Liver (tissue), 9 donors: Measurements from ENCODE around the gene SLC38A11. TPM values are rescaled to one million over a fixed set of nuclear protein-coding genes. Genes with fewer than 3 reads are reported as not detected.

Source experiments
- DNase-seq: peaks from one replicate; pipeline ENCODE4 v3.0.0-alpha.2; 2017; ENCODE audit warnings: low spot score
- H3K27ac ChIP-seq, 2 donors: one replicate each; pipeline ENCODE4 v1.7.0; 2013; ENCODE audit warnings: inconsistent platforms in 2 of 2, low read length in 2 of 2, control low read depth in 1 of 2, low read depth in 1 of 2, mild to moderate bottlenecking in 1 of 2
- H3K27me3 ChIP-seq, 4 donors: one replicate each; pipeline versions ENCODE4 v1.6.1 to v1.7.0; 2013; ENCODE audit warnings: low read length in 3 of 4, inconsistent platforms in 1 of 4, mild to moderate bottlenecking in 1 of 4, moderate library complexity in 1 of 4; ENCODE audit not compliant: control insufficient read depth in 4 of 4, insufficient read depth in 4 of 4
- H3K36me3 ChIP-seq, 4 donors: one replicate each; pipeline versions ENCODE4 v1.6.1 to v1.7.0; 2013; ENCODE audit warnings: low read length in 3 of 4, mild to moderate bottlenecking in 3 of 4, low read depth in 1 of 4, moderate library complexity in 1 of 4; ENCODE audit not compliant: control insufficient read depth in 4 of 4, insufficient read depth in 3 of 4
- H3K4me1 ChIP-seq, 4 donors: one replicate each; pipeline versions ENCODE4 v1.6.1 to v1.7.0; 2013; ENCODE audit warnings: low read length in 3 of 4, mild to moderate bottlenecking in 3 of 4, moderate library complexity in 1 of 4; ENCODE audit not compliant: control insufficient read depth in 4 of 4, insufficient read depth in 4 of 4
- H3K4me3 ChIP-seq, 3 donors: one replicate each; pipeline versions ENCODE4 v1.6.1 to v1.7.0; 2013; ENCODE audit warnings: low read length in 3 of 3, control low read depth in 1 of 3, low read depth in 1 of 3, mild to moderate bottlenecking in 1 of 3
- H3K9ac ChIP-seq, 2 donors: one replicate each; pipeline ENCODE4 v1.7.0; 2013; ENCODE audit warnings: low read length in 2 of 2, mild to moderate bottlenecking in 2 of 2, moderate library complexity in 2 of 2, control low read depth in 1 of 2, low read depth in 1 of 2
- H3K9me3 ChIP-seq, 4 donors: one replicate each; pipeline versions ENCODE4 v1.6.1 to v1.7.0; 2013; ENCODE audit warnings: low read length in 3 of 4; ENCODE audit not compliant: control insufficient read depth in 4 of 4
- FOXA1 ChIP-seq: IDR thresholded peaks from 2 replicates; pipeline ENCODE4 v1.6.1; 2016; ENCODE audit warnings: antibody characterized with exemption
- FOXA2 ChIP-seq: IDR thresholded peaks from 2 replicates; pipeline ENCODE4 v1.6.1; 2016; ENCODE audit warnings: antibody characterized with exemption
- GABPA ChIP-seq, 2 donors: IDR thresholded peaks in 1 of 2; conservative IDR thresholded peaks in 1 of 2; 2 replicates each; pipeline ENCODE4 v1.6.1; 2016; ENCODE audit warnings: antibody characterized with exemption in 2 of 2, mild to moderate bottlenecking in 1 of 2, moderate library complexity in 1 of 2
- HNF4G ChIP-seq: IDR thresholded peaks from 2 replicates; pipeline ENCODE4 v1.6.1; 2016; ENCODE audit warnings: antibody characterized with exemption
- JUND ChIP-seq, 2 donors: IDR thresholded peaks; 2 replicates each; pipeline ENCODE4 v1.6.1; 2016; ENCODE audit warnings: antibody characterized with exemption in 2 of 2
- NR2F2 ChIP-seq: IDR thresholded peaks from 2 replicates; pipeline ENCODE4 v1.6.1; 2016; ENCODE audit warnings: antibody characterized with exemption
- RAD21 ChIP-seq, 2 donors: IDR thresholded peaks; 2 replicates each; pipeline ENCODE4 v1.6.1; 2016; ENCODE audit warnings: antibody characterized with exemption in 2 of 2, mild to moderate bottlenecking in 2 of 2
- RXRA ChIP-seq, 2 donors: IDR thresholded peaks; 2 replicates each; pipeline ENCODE4 v1.6.1; 2017 to 2018; ENCODE audit warnings: antibody characterized with exemption in 2 of 2, mild to moderate bottlenecking in 1 of 2
- SP1 ChIP-seq: IDR thresholded peaks from 2 replicates; pipeline ENCODE4 v1.6.1; 2018; ENCODE audit warnings: antibody characterized with exemption, mild to moderate bottlenecking
- YY1 ChIP-seq: IDR thresholded peaks from 2 replicates; pipeline ENCODE4 v1.6.1; 2016; ENCODE audit warnings: antibody characterized with exemption, mild to moderate bottlenecking
- WGBS: extraction: QIAGEN DNeasy Blood & Tissue Kit; methylation state at CpG from one replicate; pipeline ENCODE4 v1.1.7; 2013; 5-methylcytosine and 5-hydroxymethylcytosine counted together
- polyA plus RNA-seq, 2 donors: library from polyadenylated mRNA; stranded (reverse) in 1 of 2; unstranded in 1 of 2; fragments of 200-250 nt in 1 of 2; fragments of >200 nt in 1 of 2; fragmentation: Nextera tagmentation in 1 of 2; extraction: Ambion mirVana in 1 of 2; gene quantifications; one replicate each; pipeline versions ENCODE4 v1.2.1 to v1.2.3, GENCODE V29; 2013 to 2015
- total RNA-seq, 2 donors: library from RNA; depleted of rRNA; stranded (reverse); fragments of >200 nt; gene quantifications; one replicate each; pipeline ENCODE4 v1.2.3, GENCODE V29; 2014
- TF ChIP-seq, protein P1 (sequence below): IDR thresholded peaks from 2 replicates; pipeline ENCODE4 v1.6.1; 2016; ENCODE audit warnings: antibody characterized with exemption, mild to moderate bottlenecking
- TF ChIP-seq, protein P2 (sequence below): fragments of 150-350 bp; IDR thresholded peaks from 2 replicates; pipeline ENCODE4 v1.5.1; 2017; ENCODE audit warnings: improper control_type of control experiment, low read depth, low read length; ENCODE audit not compliant: missing input control
- TF ChIP-seq, protein P3 (sequence below): IDR thresholded peaks from 2 replicates; pipeline ENCODE4 v1.6.1; 2016; ENCODE audit warnings: antibody characterized with exemption
- TF ChIP-seq, protein P4 (sequence below): IDR thresholded peaks from 2 replicates; pipeline ENCODE4 v1.6.1; 2016; ENCODE audit warnings: antibody characterized with exemption
- TF ChIP-seq, protein P5 (sequence below): IDR thresholded peaks from 2 replicates; pipeline ENCODE4 v1.6.1; 2016; ENCODE audit warnings: antibody characterized with exemption
- donor health status: healthy.
- donor health status: healthy.
- donor health status: healthy.
- donor health status: healthy.
- donor health status: healthy.

The SLC38A11 gene
- total and polyA plus RNA-seq, 4 donors, result 0.54 to 3.3 (median 2.3) TPM

DNA sequence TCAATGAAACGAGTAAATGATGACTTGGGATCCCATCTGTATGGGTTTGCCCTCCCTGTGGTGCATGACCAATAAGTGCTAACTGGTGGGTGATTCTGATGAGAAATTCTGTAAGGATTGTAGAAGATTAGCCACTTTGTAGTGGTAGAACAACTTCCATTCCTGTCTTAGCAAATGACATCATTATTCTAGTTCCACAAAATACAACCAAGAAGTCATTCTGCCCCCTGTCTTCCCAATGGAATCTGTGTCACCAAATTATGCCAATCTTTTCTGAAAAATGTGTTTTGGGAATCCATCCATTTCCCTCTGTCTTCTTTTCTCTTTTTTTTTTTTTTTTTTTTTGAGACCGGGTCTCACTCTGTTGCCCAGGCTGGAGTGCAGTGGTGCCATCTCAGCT, 48.4 kb downstream of the SLC38A11 start:
- Histone ChIP-seq H3K9me3 (no peaks in the 10 kb centered on the region), H3K27ac (no peak overlapping the region), H3K4me1 (peaks cover 0 to 21% (median 15%) of the 10 kb centered on the region in 4 donors), H3K27me3 (no peaks in the 10 kb centered on the region), H3K36me3 (no peaks in the 10 kb centered on the region), H3K4me3 (no peak overlapping the region), H3K9ac (no peak overlapping the region)
- no peak for DNase-seq
- 93% methylated on average over 2 of the region's 2 CpGs for WGBS
- TF ChIP-seq RXRA (IDR thresholded peaks at IDR 0.05), result no peak
- TF ChIP-seq, protein P1, sequence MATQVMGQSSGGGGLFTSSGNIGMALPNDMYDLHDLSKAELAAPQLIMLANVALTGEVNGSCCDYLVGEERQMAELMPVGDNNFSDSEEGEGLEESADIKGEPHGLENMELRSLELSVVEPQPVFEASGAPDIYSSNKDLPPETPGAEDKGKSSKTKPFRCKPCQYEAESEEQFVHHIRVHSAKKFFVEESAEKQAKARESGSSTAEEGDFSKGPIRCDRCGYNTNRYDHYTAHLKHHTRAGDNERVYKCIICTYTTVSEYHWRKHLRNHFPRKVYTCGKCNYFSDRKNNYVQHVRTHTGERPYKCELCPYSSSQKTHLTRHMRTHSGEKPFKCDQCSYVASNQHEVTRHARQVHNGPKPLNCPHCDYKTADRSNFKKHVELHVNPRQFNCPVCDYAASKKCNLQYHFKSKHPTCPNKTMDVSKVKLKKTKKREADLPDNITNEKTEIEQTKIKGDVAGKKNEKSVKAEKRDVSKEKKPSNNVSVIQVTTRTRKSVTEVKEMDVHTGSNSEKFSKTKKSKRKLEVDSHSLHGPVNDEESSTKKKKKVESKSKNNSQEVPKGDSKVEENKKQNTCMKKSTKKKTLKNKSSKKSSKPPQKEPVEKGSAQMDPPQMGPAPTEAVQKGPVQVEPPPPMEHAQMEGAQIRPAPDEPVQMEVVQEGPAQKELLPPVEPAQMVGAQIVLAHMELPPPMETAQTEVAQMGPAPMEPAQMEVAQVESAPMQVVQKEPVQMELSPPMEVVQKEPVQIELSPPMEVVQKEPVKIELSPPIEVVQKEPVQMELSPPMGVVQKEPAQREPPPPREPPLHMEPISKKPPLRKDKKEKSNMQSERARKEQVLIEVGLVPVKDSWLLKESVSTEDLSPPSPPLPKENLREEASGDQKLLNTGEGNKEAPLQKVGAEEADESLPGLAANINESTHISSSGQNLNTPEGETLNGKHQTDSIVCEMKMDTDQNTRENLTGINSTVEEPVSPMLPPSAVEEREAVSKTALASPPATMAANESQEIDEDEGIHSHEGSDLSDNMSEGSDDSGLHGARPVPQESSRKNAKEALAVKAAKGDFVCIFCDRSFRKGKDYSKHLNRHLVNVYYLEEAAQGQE, result no peak
- TF ChIP-seq, protein P2, sequence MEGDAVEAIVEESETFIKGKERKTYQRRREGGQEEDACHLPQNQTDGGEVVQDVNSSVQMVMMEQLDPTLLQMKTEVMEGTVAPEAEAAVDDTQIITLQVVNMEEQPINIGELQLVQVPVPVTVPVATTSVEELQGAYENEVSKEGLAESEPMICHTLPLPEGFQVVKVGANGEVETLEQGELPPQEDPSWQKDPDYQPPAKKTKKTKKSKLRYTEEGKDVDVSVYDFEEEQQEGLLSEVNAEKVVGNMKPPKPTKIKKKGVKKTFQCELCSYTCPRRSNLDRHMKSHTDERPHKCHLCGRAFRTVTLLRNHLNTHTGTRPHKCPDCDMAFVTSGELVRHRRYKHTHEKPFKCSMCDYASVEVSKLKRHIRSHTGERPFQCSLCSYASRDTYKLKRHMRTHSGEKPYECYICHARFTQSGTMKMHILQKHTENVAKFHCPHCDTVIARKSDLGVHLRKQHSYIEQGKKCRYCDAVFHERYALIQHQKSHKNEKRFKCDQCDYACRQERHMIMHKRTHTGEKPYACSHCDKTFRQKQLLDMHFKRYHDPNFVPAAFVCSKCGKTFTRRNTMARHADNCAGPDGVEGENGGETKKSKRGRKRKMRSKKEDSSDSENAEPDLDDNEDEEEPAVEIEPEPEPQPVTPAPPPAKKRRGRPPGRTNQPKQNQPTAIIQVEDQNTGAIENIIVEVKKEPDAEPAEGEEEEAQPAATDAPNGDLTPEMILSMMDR, result no peak
- TF ChIP-seq NR2F2, result no peak
- no peak for TF ChIP-seq GABPA (IDR thresholded peaks at IDR 0.05 in 1 of 2, conservative IDR thresholded peaks at IDR 0.05 in 1 of 2)
- TF ChIP-seq FOXA2, result no peak
- TF ChIP-seq SP1, result no peak
- TF ChIP-seq, protein P3, sequence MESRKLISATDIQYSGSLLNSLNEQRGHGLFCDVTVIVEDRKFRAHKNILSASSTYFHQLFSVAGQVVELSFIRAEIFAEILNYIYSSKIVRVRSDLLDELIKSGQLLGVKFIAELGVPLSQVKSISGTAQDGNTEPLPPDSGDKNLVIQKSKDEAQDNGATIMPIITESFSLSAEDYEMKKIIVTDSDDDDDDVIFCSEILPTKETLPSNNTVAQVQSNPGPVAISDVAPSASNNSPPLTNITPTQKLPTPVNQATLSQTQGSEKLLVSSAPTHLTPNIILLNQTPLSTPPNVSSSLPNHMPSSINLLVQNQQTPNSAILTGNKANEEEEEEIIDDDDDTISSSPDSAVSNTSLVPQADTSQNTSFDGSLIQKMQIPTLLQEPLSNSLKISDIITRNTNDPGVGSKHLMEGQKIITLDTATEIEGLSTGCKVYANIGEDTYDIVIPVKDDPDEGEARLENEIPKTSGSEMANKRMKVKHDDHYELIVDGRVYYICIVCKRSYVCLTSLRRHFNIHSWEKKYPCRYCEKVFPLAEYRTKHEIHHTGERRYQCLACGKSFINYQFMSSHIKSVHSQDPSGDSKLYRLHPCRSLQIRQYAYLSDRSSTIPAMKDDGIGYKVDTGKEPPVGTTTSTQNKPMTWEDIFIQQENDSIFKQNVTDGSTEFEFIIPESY, result no peak
- TF ChIP-seq RAD21 (IDR thresholded peaks at IDR 0.05), result no peak
- no peak for TF ChIP-seq FOXA1
- no peak for TF ChIP-seq JUND (IDR thresholded peaks at IDR 0.05)

DNA sequence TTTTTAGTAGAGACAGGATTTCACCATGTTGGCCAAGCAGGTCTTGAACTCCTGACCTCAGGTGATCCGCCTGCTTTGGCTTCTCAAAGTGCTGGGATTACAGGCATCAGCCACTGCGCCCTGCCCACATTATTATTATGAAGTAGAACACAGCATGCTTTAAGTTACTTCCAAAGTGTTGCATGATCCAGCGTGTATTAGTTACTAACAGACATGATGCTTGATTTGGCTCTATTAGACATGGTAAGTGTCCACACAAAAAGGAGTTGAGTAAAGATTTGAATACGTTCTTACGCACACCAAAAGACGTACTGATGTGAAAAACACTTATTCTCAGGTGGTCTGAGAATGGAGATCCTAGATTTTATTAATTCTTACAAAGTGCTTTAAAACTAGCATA, 50.0 kb downstream of the SLC38A11 start:
- H3K36me3 ChIP-seq, result no peaks in the 10 kb centered on the region
- no peak overlapping the region for H3K27ac ChIP-seq
- peaks cover 0 to 14% (median 6%) of the 10 kb centered on the region in 4 donors for H3K4me1 ChIP-seq
- DNase-seq, result no peak
- no peak overlapping the region for H3K4me3 ChIP-seq
- TF ChIP-seq, protein P3, result no peak
- no peak for TF ChIP-seq YY1
- no peak for TF ChIP-seq HNF4G
- TF ChIP-seq FOXA1, result no peak
- no peak for TF ChIP-seq GABPA (IDR thresholded peaks at IDR 0.05 in 1 of 2, conservative IDR thresholded peaks at IDR 0.05 in 1 of 2)
- TF ChIP-seq, protein P4, sequence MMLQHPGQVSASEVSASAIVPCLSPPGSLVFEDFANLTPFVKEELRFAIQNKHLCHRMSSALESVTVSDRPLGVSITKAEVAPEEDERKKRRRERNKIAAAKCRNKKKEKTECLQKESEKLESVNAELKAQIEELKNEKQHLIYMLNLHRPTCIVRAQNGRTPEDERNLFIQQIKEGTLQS, result no peak
- TF ChIP-seq SP1, result no peak
- TF ChIP-seq RAD21 (IDR thresholded peaks at IDR 0.05), result no peak
- TF ChIP-seq, protein P2, result no peak
- TF ChIP-seq, protein P5, sequence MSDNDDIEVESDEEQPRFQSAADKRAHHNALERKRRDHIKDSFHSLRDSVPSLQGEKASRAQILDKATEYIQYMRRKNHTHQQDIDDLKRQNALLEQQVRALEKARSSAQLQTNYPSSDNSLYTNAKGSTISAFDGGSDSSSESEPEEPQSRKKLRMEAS, result no peak
- TF ChIP-seq RXRA (IDR thresholded peaks at IDR 0.05), result no peak
- TF ChIP-seq, protein P1, result no peak
- H3K9ac ChIP-seq, result no peak overlapping the region
- no peaks in the 10 kb centered on the region for H3K27me3 ChIP-seq
- 97% methylated on average over 6 of the region's 6 CpGs for WGBS
- H3K9me3 ChIP-seq, result no peaks in the 10 kb centered on the region
